Naive B cell (primary cell): ENCODE results near the gene SLC9A2. TPM values are rescaled to one million over a fixed set of nuclear protein-coding genes. Genes with fewer than 3 reads are reported as not detected.

Experiments used
- ATAC-seq, 2 donors: fragments of 150-1000 bp; cut with Tn5 transposase; 2 replicates each; pipeline ENCODE4 v1.10.0; 2021; ENCODE audit warnings: low read depth in 2 of 2, mild to moderate bottlenecking in 2 of 2, moderate library complexity in 2 of 2
- DNase-seq: peaks from one replicate; pipeline ENCODE4 v3.0.0; 2022
- H3K27ac Mint-ChIP-seq, 6 donors: one replicate each; pipeline ENCODE4 v1.8.0; 2020 to 2022; ENCODE audit warnings: mild to moderate bottlenecking in 6 of 6, mixed read lengths in 6 of 6, moderate library complexity in 5 of 6, inconsistent platforms in 2 of 6
- H3K27me3 Mint-ChIP-seq, 3 donors: one replicate each; pipeline ENCODE4 v1.8.0; 2021 to 2022; ENCODE audit warnings: mixed read lengths in 3 of 3, mild to moderate bottlenecking in 1 of 3
- H3K36me3 Mint-ChIP-seq, 2 donors: one replicate each; pipeline ENCODE4 v1.8.0; 2020 to 2022; ENCODE audit warnings: mixed read lengths in 2 of 2, inconsistent platforms in 1 of 2, mild to moderate bottlenecking in 1 of 2
- H3K4me1 Mint-ChIP-seq, 3 donors: one replicate each; pipeline ENCODE4 v1.8.0; 2020 to 2022; ENCODE audit warnings: mixed read lengths in 3 of 3, inconsistent platforms in 1 of 3, mild to moderate bottlenecking in 1 of 3, moderate library complexity in 1 of 3
- H3K4me3 Mint-ChIP-seq, 8 donors: one replicate each; pipeline ENCODE4 v1.8.0; 2020 to 2022; ENCODE audit warnings: mild to moderate bottlenecking in 8 of 8, mixed read lengths in 8 of 8, moderate library complexity in 8 of 8, inconsistent platforms in 2 of 8
- H3K9me3 Mint-ChIP-seq, 7 donors: one replicate each; pipeline ENCODE4 v1.8.0; 2020 to 2022; ENCODE audit warnings: mixed read lengths in 7 of 7, mild to moderate bottlenecking in 5 of 7, inconsistent platforms in 2 of 7, moderate library complexity in 1 of 7
- polyA plus RNA-seq, 6 donors: library from polyadenylated mRNA; unstranded; fragments of 300-500 nt; fragmentation: Illumina TruSeq; gene quantifications; one replicate each; pipeline ENCODE4 v1.2.3, GENCODE V29; 2021; ENCODE audit warnings: low read depth in 6 of 6

SLC9A2 gene
- polyA plus RNA-seq, 6 donors from 2014 or later = 0.04 TPM; not detected in 5

- DNase-seq (no peak), ATAC-seq (no peak)
- no peak overlapping the region for H3K4me3 Mint-ChIP-seq
- H3K27ac Mint-ChIP-seq = peak overlapping the region in 1 of 6 donors; percentile 71
- no peaks in the 10 kb centered on the region for H3K36me3 Mint-ChIP-seq
- H3K9me3 Mint-ChIP-seq = no peaks in the 10 kb centered on the region
- peaks cover 4 to 9% (median 7%) of the 10 kb centered on the region in 3 donors for H3K27me3 Mint-ChIP-seq
- H3K4me1 Mint-ChIP-seq = peaks cover 0 to 5% (median 4%) of the 10 kb centered on the region in 3 donors
These were observed 47.7 kb downstream of the SLC9A2 start for GRCh38 chr2:102667072-102667471.

- Mint-ChIP-seq H3K4me1 (peaks cover 0 to 9% (median 4%) of the 10 kb centered on the region in 3 donors), H3K27ac (no peak overlapping the region), H3K27me3 (peaks cover 0 to 4% (median 0%) of the 10 kb centered on the region in 3 donors), H3K9me3 (no peaks in the 10 kb centered on the region), H3K4me3 (no peak overlapping the region), H3K36me3 (no peaks in the 10 kb centered on the region)
- DNase-seq (no peak), ATAC-seq (no peak)
These were observed 48.8 kb downstream of the SLC9A2 start for GRCh38 chr2:102668171-102668570.

DNA sequence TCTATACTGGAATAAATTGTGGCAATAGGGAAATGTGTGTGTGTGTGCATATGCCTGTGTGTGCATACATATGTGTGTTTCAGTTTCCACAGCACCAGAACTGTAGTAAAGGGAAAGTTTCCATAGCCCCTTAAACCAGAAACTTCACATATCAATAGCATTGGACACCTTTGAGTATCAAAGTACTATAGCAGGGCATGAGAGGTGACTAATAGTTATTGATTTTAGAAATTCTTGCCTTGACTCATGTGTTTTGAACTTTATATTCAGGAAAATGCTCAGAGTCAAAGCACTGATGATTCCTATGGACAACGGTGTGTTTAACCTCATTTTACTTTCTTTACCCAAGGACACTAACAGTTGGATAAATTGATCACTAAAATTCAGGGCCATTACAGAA lies 50.0 kb downstream of the SLC9A2 start:
- no peak overlapping the region for H3K27ac Mint-ChIP-seq
- no peak overlapping the region for H3K4me3 Mint-ChIP-seq
- no peaks in the 10 kb centered on the region for H3K9me3 Mint-ChIP-seq
- no peaks in the 10 kb centered on the region for H3K36me3 Mint-ChIP-seq
- H3K27me3 Mint-ChIP-seq = peaks cover 0 to 4% (median 0%) of the 10 kb centered on the region in 3 donors
- no peak for DNase-seq
- peaks cover 0 to 9% (median 4%) of the 10 kb centered on the region in 3 donors for H3K4me1 Mint-ChIP-seq
- ATAC-seq = no peak

DNA sequence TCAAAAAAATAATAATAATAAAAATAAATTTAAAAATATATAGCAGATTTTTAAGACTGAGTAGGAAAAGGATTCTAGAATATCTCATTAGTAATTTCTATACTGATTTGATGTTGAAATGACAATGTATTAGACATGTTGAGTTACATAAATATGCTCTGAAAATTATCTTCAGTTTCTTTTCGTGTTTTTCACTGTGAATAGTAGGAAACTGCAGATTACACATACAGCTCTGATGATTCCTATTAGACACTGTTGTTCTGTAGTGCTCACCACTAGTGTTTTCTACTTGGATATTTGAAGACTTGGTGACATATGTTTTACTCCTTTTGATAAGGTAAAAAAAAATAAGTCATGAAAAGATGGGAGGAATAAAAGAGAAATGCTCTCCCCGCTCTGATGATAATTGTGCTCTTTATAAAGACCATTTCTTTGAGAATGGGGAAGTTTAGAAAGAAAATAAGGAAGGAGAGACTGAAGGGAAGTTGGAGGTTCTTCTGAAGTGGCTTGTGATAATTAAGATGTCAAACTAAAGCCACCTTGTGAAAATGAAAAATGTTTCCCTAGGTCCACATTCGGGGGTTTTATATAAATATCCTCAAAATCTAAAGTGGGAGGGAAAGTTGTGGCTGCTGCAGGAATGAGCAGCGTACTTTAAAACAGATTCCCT lies 52.9 kb downstream of the SLC9A2 start:
- ATAC-seq (no peak), DNase-seq (no peak)
- no peaks in the 10 kb centered on the region for H3K9me3 Mint-ChIP-seq
- H3K4me3 Mint-ChIP-seq = peak overlapping the region in 2 of 8 donors; percentile 2 to 61
- peak overlapping the region in 1 of 6 donors; percentile 38 for H3K27ac Mint-ChIP-seq
- H3K27me3 Mint-ChIP-seq = peaks cover 0 to 8% (median 6%) of the 10 kb centered on the region in 3 donors
- peaks cover 0 to 6% (median 4%) of the 10 kb centered on the region in 3 donors for H3K4me1 Mint-ChIP-seq
- H3K36me3 Mint-ChIP-seq = no peaks in the 10 kb centered on the region

GRCh38 chr2:102674370-102674769 lies 55.0 kb downstream of the SLC9A2 start:
- Mint-ChIP-seq H3K36me3 (no peaks in the 10 kb centered on the region), H3K4me1 (peaks cover 4 to 5% (median 5%) of the 10 kb centered on the region in 3 donors), H3K27ac (no peak overlapping the region), H3K27me3 (peaks cover 0 to 13% (median 8%) of the 10 kb centered on the region in 3 donors), H3K4me3 (no peak overlapping the region), H3K9me3 (peaks cover 0 to 5% (median 0%) of the 10 kb centered on the region in 7 donors)
- DNase-seq (no peak), ATAC-seq (no peak)

- H3K36me3 Mint-ChIP-seq = no peaks in the 10 kb centered on the region
- ATAC-seq (no peak), DNase-seq (no peak)
- H3K27ac Mint-ChIP-seq = no peak overlapping the region
- H3K4me1 Mint-ChIP-seq = peaks cover 4 to 5% (median 5%) of the 10 kb centered on the region in 3 donors
- H3K4me3 Mint-ChIP-seq = no peak overlapping the region
- peaks cover 0 to 13% (median 8%) of the 10 kb centered on the region in 3 donors for H3K27me3 Mint-ChIP-seq
- peaks cover 0 to 5% (median 0%) of the 10 kb centered on the region in 7 donors for H3K9me3 Mint-ChIP-seq
These were observed 55.5 kb downstream of the SLC9A2 start for GRCh38 chr2:102674836-102675235.

GRCh38 chr2:102677244-102678215 lies 58.2 kb downstream of the SLC9A2 start:
- H3K27ac Mint-ChIP-seq = no peak overlapping the region
- no peak overlapping the region for H3K4me3 Mint-ChIP-seq
- peaks cover 0 to 5% (median 0%) of the 10 kb centered on the region in 7 donors for H3K9me3 Mint-ChIP-seq
- peaks cover 13 to 21% (median 13%) of the 10 kb centered on the region in 3 donors for H3K27me3 Mint-ChIP-seq
- ATAC-seq (no peak), DNase-seq (no peak)
- no peaks in the 10 kb centered on the region for H3K36me3 Mint-ChIP-seq
- peaks cover under 1 to 5% (median under 1%) of the 10 kb centered on the region in 3 donors for H3K4me1 Mint-ChIP-seq

GRCh38 chr2:102678442-102678841 lies 59.1 kb downstream of the SLC9A2 start:
- peaks cover 0 to 5% (median 0%) of the 10 kb centered on the region in 3 donors for H3K4me1 Mint-ChIP-seq
- ATAC-seq (no peak), DNase-seq (no peak)
- no peak overlapping the region for H3K27ac Mint-ChIP-seq
- no peaks in the 10 kb centered on the region for H3K36me3 Mint-ChIP-seq
- H3K9me3 Mint-ChIP-seq = peaks cover 0 to 5% (median 0%) of the 10 kb centered on the region in 7 donors
- peaks cover 13 to 26% (median 13%) of the 10 kb centered on the region in 3 donors for H3K27me3 Mint-ChIP-seq
- H3K4me3 Mint-ChIP-seq = no peak overlapping the region

- H3K27ac Mint-ChIP-seq = no peak overlapping the region
- no peaks in the 10 kb centered on the region for H3K36me3 Mint-ChIP-seq
- DNase-seq = no peak
- peak; percentile 37 to 72 for ATAC-seq
- no peaks in the 10 kb centered on the region for H3K9me3 Mint-ChIP-seq
- no peaks in the 10 kb centered on the region for H3K4me1 Mint-ChIP-seq
- peaks cover 3 to 19% (median 10%) of the 10 kb centered on the region in 3 donors for H3K27me3 Mint-ChIP-seq
- H3K4me3 Mint-ChIP-seq = no peak overlapping the region
These were observed 67.4 kb downstream of the SLC9A2 start for GRCh38 chr2:102686479-102687439.

DNA sequence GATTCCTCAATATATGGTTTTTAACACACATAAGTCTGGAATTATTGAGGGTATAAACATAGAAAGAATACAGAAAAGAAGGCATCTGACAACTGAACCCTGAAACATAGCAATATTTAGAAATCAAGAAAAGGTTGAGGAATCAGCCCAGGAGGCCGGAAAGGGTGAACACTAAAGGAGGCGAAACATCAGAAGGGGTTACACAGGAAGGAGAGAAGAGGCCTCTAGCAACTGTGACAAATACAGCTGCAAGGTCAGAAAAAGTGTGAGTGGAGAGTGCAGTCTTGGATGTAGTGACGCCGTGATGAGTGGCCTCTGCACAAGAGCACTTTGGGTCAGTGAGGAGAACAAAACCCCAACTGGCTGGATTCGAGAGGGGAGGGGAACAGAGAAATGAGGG lies 70.7 kb downstream of the SLC9A2 start:
- Mint-ChIP-seq H3K4me1 (no peaks in the 10 kb centered on the region), H3K27me3 (peaks cover 3 to 10% (median 9%) of the 10 kb centered on the region in 3 donors), H3K27ac (peak overlapping the region in 1 of 6 donors; percentile 35), H3K36me3 (no peaks in the 10 kb centered on the region), H3K4me3 (no peak overlapping the region), H3K9me3 (no peaks in the 10 kb centered on the region)
- DNase-seq = no peak
- ATAC-seq = no peak

- no peaks in the 10 kb centered on the region for H3K4me1 Mint-ChIP-seq
- H3K27ac Mint-ChIP-seq = no peak overlapping the region
These were observed 77.1 kb downstream of the SLC9A2 start for GRCh38 chr2:102696463-102696862.

DNA sequence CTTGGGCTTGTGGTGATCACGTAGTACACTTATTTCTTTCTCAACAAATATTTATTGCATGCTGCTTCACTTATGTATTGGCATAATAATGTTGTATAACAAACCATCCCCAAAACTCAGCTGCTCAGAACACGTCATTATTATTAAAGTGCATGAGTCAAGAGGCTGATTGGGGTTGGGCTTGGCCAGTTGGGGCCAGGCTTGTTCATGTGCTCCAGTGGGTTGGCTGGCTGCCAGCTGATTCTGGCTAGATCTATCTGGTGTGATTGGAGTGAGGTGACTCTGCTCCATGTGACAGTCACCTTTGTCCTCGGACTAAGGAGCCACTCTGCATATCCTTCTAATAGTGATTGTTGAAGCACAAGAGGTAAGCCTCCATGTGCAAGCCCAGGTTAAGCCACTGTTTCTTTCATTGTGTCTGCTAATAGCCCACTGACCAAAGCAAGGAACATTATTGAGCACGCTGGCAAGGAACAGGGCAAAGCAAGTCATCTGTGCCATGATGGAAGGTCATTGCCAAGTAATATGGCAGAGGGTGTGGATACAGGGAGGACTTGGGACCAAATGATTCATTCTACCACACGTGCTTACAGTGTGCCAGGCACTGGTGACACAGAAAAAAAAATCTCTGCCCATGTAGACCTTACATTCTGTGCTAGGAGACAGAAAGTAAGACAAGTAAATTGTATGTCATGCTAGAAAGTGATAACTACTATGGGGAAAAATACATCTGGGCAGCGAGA lies 79.2 kb downstream of the SLC9A2 start:
- ATAC-seq (no peak), DNase-seq (no peak)
- Mint-ChIP-seq H3K36me3 (no peaks in the 10 kb centered on the region), H3K27ac (no peak overlapping the region), H3K9me3 (peaks cover 0 to 3% (median 0%) of the 10 kb centered on the region in 7 donors), H3K27me3 (peaks cover 0 to 11% (median 8%) of the 10 kb centered on the region in 3 donors), H3K4me1 (no peaks in the 10 kb centered on the region), H3K4me3 (no peak overlapping the region)

More at GRCh38 chr2:102696463-102696862, 77.1 kb downstream of the SLC9A2 start:
- ATAC-seq (no peak), DNase-seq (no peak)
- peaks cover 0 to 13% (median 8%) of the 10 kb centered on the region in 3 donors for H3K27me3 Mint-ChIP-seq
- H3K9me3 Mint-ChIP-seq = peaks cover 0 to 3% (median 0%) of the 10 kb centered on the region in 7 donors
- H3K4me3 Mint-ChIP-seq = no peak overlapping the region
- H3K36me3 Mint-ChIP-seq = no peaks in the 10 kb centered on the region
